Esophagus mucosa (tissue), 1 donor: ENCODE data around the gene OTULIN. TPM values are rescaled to one million over a fixed set of nuclear protein-coding genes. Genes with fewer than 3 reads are reported as not detected.
A peak's percentile ranks its signal among the peaks of the same experiment; 100 is the strongest.

Source experiments
- ATAC-seq: fragments of 200-7000 bp; cut with Tn5 transposase; one replicate; pipeline ENCODE4 v1.9.1; 2020
- total RNA-seq: library from RNA; stranded (reverse); gene quantifications from one replicate; pipeline ENCODE4 v1.2.4, GENCODE V29; 2023
- donor health status: DM: yes; HTN: yes; CAD: no.

The OTULIN gene
- 26.1 TPM for total RNA-seq

- ATAC-seq, result peak; percentile 92
Measured at GRCh38 chr5:14664270-14665100, at the start of gene OTULIN. Gene OTULIN, plus strand, starts transcription at chr5:14664718. Its CDS starts 108 bp downstream, at chr5:14664826.

- ATAC-seq, result no peak
Measured at GRCh38 chr5:14615365-14615764, 49.2 kb upstream of the OTULIN start.

GRCh38 chr5:14617441-14617840 is 47.1 kb upstream of the OTULIN start:
- ATAC-seq, result no peak

- ATAC-seq, result no peak
Measured at GRCh38 chr5:14627270-14627669, 37.2 kb upstream of the OTULIN start.

GRCh38 chr5:14628346-14628745 is 36.2 kb upstream of the OTULIN start:
- no peak for ATAC-seq

- ATAC-seq, result no peak
Measured at GRCh38 chr5:14630671-14631070, 33.8 kb upstream of the OTULIN start.

- ATAC-seq, result no peak
Measured at GRCh38 chr5:14635656-14636055, 28.9 kb upstream of the OTULIN start.

GRCh38 chr5:14640765-14641164 is 23.8 kb upstream of the OTULIN start:
- ATAC-seq, result no peak

GRCh38 chr5:14644623-14645237 is 19.8 kb upstream of the OTULIN start:
- no peak for ATAC-seq

GRCh38 chr5:14650052-14650451 is 14.5 kb upstream of the OTULIN start:
- no peak for ATAC-seq

GRCh38 chr5:14655146-14655741 is 9.3 kb upstream of the OTULIN start:
- ATAC-seq, result no peak

GRCh38 chr5:14656898-14657297 is 7.6 kb upstream of the OTULIN start:
- ATAC-seq, result no peak

GRCh38 chr5:14659821-14660607 is 4.5 kb upstream of the OTULIN start:
- ATAC-seq, result peak; percentile 82

- no peak for ATAC-seq
Measured at GRCh38 chr5:14660833-14661232, 3.7 kb upstream of the OTULIN start.

GRCh38 chr5:14662721-14663260 is 1.7 kb upstream of the OTULIN start:
- ATAC-seq, result no peak

- peak; percentile 22 for ATAC-seq
Measured at GRCh38 chr5:14663734-14664269, 716 bp upstream of the OTULIN start.

GRCh38 chr5:14665101-14665822 is 744 bp downstream of the OTULIN start:
- ATAC-seq, result no peak

- peak; percentile 55 for ATAC-seq
Measured at GRCh38 chr5:14665949-14666348, 1.4 kb downstream of the OTULIN start.

- no peak for ATAC-seq
Measured at GRCh38 chr5:14666357-14666756, 1.8 kb downstream of the OTULIN start.

GRCh38 chr5:14667290-14667689 is 2.8 kb downstream of the OTULIN start:
- no peak for ATAC-seq

GRCh38 chr5:14667770-14668169 is 3.3 kb downstream of the OTULIN start:
- ATAC-seq, result no peak

- no peak for ATAC-seq
Measured at GRCh38 chr5:14668181-14668591, 3.7 kb downstream of the OTULIN start.
